ENCODE results near the gene LHX1.

- no peak for TF ChIP-seq CTCF (conservative IDR thresholded peaks at IDR 0.05; ENCODE audit: low read length)
- TF ChIP-seq EZH2phosphoT487 (IDR thresholded peaks at IDR 0.05; ENCODE audit: borderline replicate concordance) = no peak
Observed at GRCh38 chr17:36939052-36939801, 2.0 kb downstream of the LHX1 start.

Data from Loucy (cell line).